DOHH2 (cell line): ENCODE results near the gene COL23A1.

Experiments used
- EZH2phosphoT487 ChIP-seq: fragments of 200-600 bp; sonication (generic); IDR thresholded peaks from 2 replicates; pipeline ENCODE4 v1.6.1; 2017; ENCODE audit warnings: borderline replicate concordance, mild to moderate bottlenecking, antibody characterized with exemption, low read length, moderate library complexity, mixed read lengths
- TF ChIP-seq, protein P1 (sequence below): fragments of 200-600 bp; sonication (generic); IDR thresholded peaks from one replicate; pipeline ENCODE4 v1.5.1; 2014; ENCODE audit warnings: antibody characterized with exemption, mild to moderate bottlenecking, low read depth, low read length; ENCODE audit not compliant: poor library complexity, severe bottlenecking

DNA sequence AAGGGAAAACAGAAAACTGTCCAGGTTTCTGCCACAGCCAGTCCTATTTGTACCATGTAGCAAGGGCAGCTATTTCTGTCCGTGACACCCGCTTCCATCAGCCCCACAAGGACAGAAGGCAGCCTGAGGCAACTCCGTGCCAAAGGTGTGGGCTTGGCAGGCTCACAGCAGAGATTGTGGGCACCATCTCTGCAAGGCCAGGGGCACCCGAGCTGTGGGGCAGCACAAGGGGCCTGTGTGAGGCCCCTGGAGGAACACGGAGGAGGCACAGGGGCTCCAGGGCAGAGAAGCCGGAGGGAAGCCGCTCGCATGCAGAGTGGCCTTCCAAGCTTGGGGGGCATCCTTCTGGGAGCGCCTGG lies 43.5 kb downstream of the COL23A1 start:
- TF ChIP-seq, protein P1, sequence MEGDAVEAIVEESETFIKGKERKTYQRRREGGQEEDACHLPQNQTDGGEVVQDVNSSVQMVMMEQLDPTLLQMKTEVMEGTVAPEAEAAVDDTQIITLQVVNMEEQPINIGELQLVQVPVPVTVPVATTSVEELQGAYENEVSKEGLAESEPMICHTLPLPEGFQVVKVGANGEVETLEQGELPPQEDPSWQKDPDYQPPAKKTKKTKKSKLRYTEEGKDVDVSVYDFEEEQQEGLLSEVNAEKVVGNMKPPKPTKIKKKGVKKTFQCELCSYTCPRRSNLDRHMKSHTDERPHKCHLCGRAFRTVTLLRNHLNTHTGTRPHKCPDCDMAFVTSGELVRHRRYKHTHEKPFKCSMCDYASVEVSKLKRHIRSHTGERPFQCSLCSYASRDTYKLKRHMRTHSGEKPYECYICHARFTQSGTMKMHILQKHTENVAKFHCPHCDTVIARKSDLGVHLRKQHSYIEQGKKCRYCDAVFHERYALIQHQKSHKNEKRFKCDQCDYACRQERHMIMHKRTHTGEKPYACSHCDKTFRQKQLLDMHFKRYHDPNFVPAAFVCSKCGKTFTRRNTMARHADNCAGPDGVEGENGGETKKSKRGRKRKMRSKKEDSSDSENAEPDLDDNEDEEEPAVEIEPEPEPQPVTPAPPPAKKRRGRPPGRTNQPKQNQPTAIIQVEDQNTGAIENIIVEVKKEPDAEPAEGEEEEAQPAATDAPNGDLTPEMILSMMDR = no peak
- no peak for TF ChIP-seq EZH2phosphoT487
